ENCODE data around the gene ITPRID1. TPM values are rescaled to one million over a fixed set of nuclear protein-coding genes. Genes with fewer than 3 reads are reported as not detected.
"Not testable (repeated sequence)": the region's sequence is repeated elsewhere in the genome, so short reads cannot be mapped to it uniquely, and the experiment has no call there.

ITPRID1 gene
- total RNA-seq, 1 donor from 2014 or later: not detected

DNA sequence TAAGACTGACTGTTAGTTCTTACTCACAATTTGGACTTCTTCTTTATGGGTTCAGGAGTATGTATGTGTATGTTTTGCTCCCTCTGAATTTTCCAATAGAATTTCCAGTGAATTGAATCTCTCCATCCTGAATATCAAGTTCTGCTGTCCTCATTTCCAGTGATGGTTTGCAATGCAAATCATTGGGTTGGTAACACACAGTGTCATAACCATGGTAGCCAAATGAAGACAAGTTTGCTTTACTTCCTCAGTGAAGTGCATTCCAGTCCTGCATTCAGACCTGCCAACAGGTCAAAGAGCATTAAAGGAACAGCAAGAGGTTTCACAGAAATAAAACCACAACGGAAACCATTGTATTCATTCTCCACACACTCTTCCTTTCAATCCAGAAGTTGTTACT, 15.2 kb downstream of the ITPRID1 start:
- Mint-ChIP-seq H3K27ac (no peak overlapping the region), H3K9me3 (no peaks in the 10 kb centered on the region), H3K36me3 (no peaks in the 10 kb centered on the region), H3K4me1 (peaks cover 5% of the 10 kb centered on the region), H3K4me3 (no peak overlapping the region), H3K27me3 (ENCODE audit: low read depth) (peaks cover 5% of the 10 kb centered on the region)
- TF ChIP-seq, protein P1, sequence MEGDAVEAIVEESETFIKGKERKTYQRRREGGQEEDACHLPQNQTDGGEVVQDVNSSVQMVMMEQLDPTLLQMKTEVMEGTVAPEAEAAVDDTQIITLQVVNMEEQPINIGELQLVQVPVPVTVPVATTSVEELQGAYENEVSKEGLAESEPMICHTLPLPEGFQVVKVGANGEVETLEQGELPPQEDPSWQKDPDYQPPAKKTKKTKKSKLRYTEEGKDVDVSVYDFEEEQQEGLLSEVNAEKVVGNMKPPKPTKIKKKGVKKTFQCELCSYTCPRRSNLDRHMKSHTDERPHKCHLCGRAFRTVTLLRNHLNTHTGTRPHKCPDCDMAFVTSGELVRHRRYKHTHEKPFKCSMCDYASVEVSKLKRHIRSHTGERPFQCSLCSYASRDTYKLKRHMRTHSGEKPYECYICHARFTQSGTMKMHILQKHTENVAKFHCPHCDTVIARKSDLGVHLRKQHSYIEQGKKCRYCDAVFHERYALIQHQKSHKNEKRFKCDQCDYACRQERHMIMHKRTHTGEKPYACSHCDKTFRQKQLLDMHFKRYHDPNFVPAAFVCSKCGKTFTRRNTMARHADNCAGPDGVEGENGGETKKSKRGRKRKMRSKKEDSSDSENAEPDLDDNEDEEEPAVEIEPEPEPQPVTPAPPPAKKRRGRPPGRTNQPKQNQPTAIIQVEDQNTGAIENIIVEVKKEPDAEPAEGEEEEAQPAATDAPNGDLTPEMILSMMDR (IDR thresholded peaks at IDR 0.05; ENCODE audit: unreplicated experiment): no peak
- no peak for DNase-seq (ENCODE audit: low spot score in 2 of 2, unreplicated experiment in 2 of 2)

DNA sequence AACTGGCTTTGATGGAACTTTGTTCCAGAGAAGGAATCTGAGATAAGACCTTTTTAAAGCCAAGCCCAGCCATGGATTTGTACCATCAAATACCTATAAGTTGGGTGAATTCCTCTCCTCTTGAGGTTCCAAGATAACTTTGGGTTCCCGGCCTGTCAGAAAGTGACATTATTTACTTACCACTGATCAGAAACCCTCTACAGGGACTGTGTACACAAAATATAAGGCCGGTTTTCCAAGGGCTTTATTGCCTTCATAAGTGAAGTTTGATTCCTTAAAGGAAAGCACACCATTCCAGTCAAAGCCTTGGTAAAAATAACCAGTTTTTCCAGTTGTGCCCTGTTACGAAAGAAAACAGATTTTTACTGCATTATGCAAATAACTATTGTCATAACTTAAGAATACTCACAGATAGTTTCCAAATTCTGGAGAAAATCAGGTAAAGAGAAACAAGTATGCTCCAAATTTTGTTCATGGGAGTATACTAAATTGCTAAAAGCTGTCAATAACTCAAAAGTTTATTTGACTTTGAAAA, 26.8 kb downstream of the ITPRID1 start:
- H3K9me3 Mint-ChIP-seq: peaks cover 16% of the 10 kb centered on the region
- not testable (repeated sequence) for H3K36me3 Mint-ChIP-seq; H3K4me1 Mint-ChIP-seq; H3K4me3 Mint-ChIP-seq; H3K27ac Mint-ChIP-seq; DNase-seq (ENCODE audit: low spot score in 2 of 2, unreplicated experiment in 2 of 2); H3K27me3 Mint-ChIP-seq (ENCODE audit: low read depth)

DNA sequence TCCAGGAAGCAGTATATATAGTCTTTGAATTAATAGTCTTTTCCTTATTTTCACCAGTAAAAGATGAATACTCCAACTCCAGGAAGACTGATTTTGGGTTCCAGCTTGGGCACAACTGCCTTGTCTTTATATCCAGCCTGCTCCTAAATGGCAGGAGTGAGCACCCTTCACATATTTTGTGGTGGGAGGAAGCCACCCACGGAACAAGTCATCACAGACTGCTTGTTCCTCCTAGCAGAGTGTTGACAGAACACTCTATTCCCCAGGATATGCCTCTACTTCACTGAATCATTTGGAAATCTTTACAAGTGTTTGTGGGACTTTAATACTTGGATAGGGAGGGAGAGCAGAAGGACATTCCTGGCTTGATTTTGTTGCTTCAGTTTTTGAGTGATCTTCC, 31.7 kb downstream of the ITPRID1 start:
- no peak for DNase-seq (ENCODE audit: low spot score in 2 of 2, unreplicated experiment in 2 of 2)
- TF ChIP-seq, protein P1 (IDR thresholded peaks at IDR 0.05; ENCODE audit: unreplicated experiment): no peak
- Mint-ChIP-seq H3K27ac (no peak overlapping the region), H3K36me3 (no peaks in the 10 kb centered on the region), H3K27me3 (ENCODE audit: low read depth) (no peaks in the 10 kb centered on the region), H3K9me3 (peaks cover 6% of the 10 kb centered on the region), H3K4me3 (no peak overlapping the region), H3K4me1 (peaks cover 15% of the 10 kb centered on the region)

DNA sequence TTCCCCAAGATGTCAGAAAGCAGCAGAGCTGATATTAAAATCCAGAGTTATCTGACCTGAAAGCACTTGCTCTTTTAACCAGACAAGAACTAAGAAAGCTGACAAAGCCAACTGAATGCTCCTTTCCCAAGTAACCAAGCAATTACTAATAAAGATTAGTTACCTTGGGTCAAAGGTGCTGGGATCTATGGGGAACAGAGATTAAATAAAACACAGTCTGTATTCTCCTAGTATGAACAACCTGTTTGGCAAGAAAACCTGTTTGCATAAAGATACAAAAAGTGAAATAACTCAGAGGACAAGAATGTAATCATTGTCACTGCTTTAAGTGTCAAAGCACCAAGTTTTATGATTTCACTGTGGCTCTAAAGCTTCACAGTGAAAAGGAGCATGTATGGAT, 35.7 kb downstream of the ITPRID1 start:
- no peak overlapping the region for H3K4me3 Mint-ChIP-seq
- TF ChIP-seq, protein P1 (IDR thresholded peaks at IDR 0.05; ENCODE audit: unreplicated experiment): no peak
- no peak for DNase-seq (ENCODE audit: low spot score in 2 of 2, unreplicated experiment in 2 of 2)
- peak overlapping the region; percentile 30 for H3K27ac Mint-ChIP-seq
- H3K27me3 Mint-ChIP-seq (ENCODE audit: low read depth): no peaks in the 10 kb centered on the region
- H3K9me3 Mint-ChIP-seq: no peaks in the 10 kb centered on the region
- peaks cover 18% of the 10 kb centered on the region for H3K4me1 Mint-ChIP-seq
- no peaks in the 10 kb centered on the region for H3K36me3 Mint-ChIP-seq

DNA sequence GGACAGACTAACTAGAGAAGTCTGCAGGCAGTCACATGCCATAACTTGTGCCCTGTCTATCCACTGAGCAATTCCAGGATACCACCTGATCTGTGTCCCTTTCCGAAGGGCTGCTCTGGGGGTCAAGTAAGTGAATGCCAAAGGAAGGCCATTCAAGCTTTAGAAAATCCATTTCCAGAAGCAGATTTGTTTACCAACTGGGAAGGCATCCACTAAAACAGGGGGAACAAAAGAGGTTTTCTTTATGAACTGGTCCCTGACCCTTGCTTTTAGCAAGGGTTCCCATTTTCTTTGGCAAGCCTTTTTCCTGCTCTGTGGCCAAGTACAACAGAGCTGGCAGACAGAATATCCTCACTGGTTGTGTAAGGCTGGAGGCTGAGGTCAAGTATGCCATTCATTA, 36.5 kb downstream of the ITPRID1 start:
- no peak for DNase-seq (ENCODE audit: low spot score in 2 of 2, unreplicated experiment in 2 of 2)
- TF ChIP-seq, protein P1 (IDR thresholded peaks at IDR 0.05; ENCODE audit: unreplicated experiment): no peak
- H3K27ac Mint-ChIP-seq: no peak overlapping the region
- H3K4me1 Mint-ChIP-seq: peaks cover 18% of the 10 kb centered on the region
- no peaks in the 10 kb centered on the region for H3K36me3 Mint-ChIP-seq
- H3K27me3 Mint-ChIP-seq (ENCODE audit: low read depth): no peaks in the 10 kb centered on the region
- H3K4me3 Mint-ChIP-seq: no peak overlapping the region
- H3K9me3 Mint-ChIP-seq: no peaks in the 10 kb centered on the region

DNA sequence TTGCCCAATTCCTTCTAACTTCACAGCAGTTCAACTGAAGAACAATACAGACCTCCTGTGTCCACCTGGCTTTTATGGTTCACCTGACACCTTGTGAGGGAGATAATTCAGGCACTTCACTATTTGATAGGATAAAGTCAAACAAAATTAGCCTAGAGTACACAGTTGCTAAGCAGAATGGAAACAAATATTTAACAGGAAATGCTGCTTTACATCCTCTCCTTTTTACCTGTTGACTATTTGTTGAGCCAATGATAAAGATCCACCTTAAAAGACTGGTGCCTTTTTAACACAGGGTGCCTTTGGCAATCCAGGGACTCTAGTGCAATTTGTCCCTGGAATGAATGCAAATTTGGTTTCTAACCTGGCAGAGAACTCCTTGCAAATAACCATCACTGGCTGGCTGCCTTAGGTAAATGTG, 39.8 kb downstream of the ITPRID1 start:
- no peak for DNase-seq (ENCODE audit: low spot score in 2 of 2, unreplicated experiment in 2 of 2)
- H3K27ac Mint-ChIP-seq: no peak overlapping the region
- H3K9me3 Mint-ChIP-seq: no peaks in the 10 kb centered on the region
- peaks cover 18% of the 10 kb centered on the region for H3K4me1 Mint-ChIP-seq
- TF ChIP-seq, protein P1 (IDR thresholded peaks at IDR 0.05; ENCODE audit: unreplicated experiment): no peak
- H3K36me3 Mint-ChIP-seq: no peaks in the 10 kb centered on the region
- H3K27me3 Mint-ChIP-seq (ENCODE audit: low read depth): no peaks in the 10 kb centered on the region
- H3K4me3 Mint-ChIP-seq: no peak overlapping the region

All from mesothelial cell of epicardium (in vitro differentiated cells).